HG03196 (cell line): ENCODE data around the gene TM4SF4.

ENCODE experiments used
- ATAC-seq: cut with Tn5 transposase; IDR thresholded peaks from one replicate; pipeline ENCODE4 v1.9.1; 2021; ENCODE audit not compliant: unreplicated experiment

TM4SF4 gene

DNA sequence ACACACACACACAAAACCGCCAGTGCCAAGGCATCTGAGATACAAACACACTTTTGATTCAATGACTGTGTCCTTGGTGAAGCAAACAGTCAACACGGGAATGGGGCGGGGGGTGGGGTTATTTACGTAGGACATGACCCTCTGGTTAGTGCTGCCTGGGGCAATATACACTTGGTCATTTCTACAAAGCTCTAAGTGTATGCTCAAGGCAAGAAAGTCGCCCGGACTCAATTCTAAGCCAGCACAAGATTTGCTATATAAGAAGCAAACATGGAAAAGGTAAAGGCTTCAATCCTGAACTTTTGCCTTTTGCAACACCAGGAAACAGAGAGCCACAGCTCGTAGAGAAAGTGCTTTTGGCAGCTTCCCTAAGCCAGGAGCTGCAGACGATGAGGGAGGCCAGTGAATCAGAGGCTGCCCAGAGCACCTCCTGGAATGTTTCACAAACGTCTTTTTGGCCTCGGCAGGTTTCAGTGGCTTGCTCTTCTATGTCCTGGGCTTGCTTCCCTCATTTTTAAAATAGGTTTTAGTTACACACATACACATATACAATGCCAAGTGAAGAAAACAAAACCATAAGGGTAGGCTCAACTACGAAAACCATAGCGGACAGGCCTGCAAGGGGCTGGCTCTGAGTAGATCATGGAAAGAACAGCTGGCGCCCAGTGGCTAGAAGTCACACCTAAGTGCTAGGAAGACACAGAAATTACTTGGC is 73.6 kb downstream of the TM4SF4 start:
- ATAC-seq, result no peak

DNA sequence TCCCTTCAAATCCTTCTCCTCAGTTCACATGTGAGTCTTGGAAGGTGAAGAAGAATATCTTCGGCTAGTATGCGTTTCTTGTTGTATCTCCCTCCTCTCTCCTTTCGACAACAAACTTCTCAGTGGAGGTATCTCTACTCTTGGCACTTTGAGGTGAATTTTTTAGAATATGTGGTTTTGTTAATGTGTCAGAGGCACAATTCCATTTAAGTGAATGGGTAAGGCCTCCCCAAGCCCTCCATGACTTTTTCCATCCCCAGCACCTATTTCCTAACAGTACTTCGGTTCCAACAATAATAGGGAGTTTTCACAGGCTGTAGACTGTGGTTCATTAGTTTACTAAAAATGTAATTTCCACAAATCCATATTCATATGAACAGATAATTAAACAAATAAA is 74.2 kb downstream of the TM4SF4 start:
- no peak for ATAC-seq

DNA sequence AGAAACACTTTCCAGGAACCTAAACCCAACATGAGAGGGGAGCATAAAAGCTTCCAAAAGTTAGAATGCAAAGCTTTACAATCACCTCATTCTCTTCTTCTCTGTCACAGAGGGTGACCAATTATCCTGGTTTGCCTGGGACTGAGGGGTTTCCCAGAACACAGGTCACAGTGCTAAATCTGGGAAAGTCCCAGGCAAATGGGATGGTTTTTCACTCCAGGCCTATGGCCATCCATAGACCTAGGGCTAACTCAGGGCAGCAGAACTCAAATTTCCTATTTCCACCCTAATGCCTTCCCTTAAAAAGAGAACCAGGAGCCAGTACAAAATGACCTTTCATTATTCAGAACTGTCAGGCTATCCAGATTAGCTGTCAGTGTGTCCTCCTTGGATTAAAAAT is 77.0 kb downstream of the TM4SF4 start:
- no peak for ATAC-seq

GRCh38 chr3:149552700-149553099 is 78.2 kb downstream of the TM4SF4 start:
- no peak for ATAC-seq
